Rectal smooth muscle tissue (tissue), 1 donor: ENCODE results near the gene ZBTB20.

Source experiments
- H3K27ac ChIP-seq: one replicate; pipeline ENCODE4 v1.7.0; 2013; ENCODE audit warnings: low read depth, low read length, inconsistent platforms
- H3K27me3 ChIP-seq: one replicate; pipeline ENCODE4 v1.7.0; 2013; ENCODE audit warnings: low read length; ENCODE audit not compliant: control insufficient read depth, insufficient read depth
- H3K36me3 ChIP-seq: one replicate; pipeline ENCODE4 v1.7.0; 2013; ENCODE audit warnings: low read length; ENCODE audit not compliant: control insufficient read depth, insufficient read depth
- H3K4me1 ChIP-seq: one replicate; pipeline ENCODE4 v1.7.0; 2013; ENCODE audit warnings: low read length; ENCODE audit not compliant: control insufficient read depth, insufficient read depth
- H3K4me3 ChIP-seq: one replicate; pipeline ENCODE4 v1.7.0; 2013; ENCODE audit warnings: low read length
- H3K9ac ChIP-seq: one replicate; pipeline ENCODE4 v1.7.0; 2013; ENCODE audit warnings: low read length

The ZBTB20 gene

GRCh38 chr3:114299421-114299820 is 847.7 kb downstream of the ZBTB20 start:
- Histone ChIP-seq H3K4me1 (no peaks in the 10 kb centered on the region), H3K36me3 (no peaks in the 10 kb centered on the region), H3K27ac (no peak overlapping the region), H3K9ac (no peak overlapping the region), H3K4me3 (no peak overlapping the region), H3K27me3 (no peaks in the 10 kb centered on the region)

- Histone ChIP-seq H3K4me1 (no peaks in the 10 kb centered on the region), H3K4me3 (no peak overlapping the region), H3K27me3 (no peaks in the 10 kb centered on the region), H3K9ac (no peak overlapping the region), H3K27ac (no peak overlapping the region), H3K36me3 (no peaks in the 10 kb centered on the region)
Observed at GRCh38 chr3:114295946-114296345, 851.1 kb downstream of the ZBTB20 start.

DNA sequence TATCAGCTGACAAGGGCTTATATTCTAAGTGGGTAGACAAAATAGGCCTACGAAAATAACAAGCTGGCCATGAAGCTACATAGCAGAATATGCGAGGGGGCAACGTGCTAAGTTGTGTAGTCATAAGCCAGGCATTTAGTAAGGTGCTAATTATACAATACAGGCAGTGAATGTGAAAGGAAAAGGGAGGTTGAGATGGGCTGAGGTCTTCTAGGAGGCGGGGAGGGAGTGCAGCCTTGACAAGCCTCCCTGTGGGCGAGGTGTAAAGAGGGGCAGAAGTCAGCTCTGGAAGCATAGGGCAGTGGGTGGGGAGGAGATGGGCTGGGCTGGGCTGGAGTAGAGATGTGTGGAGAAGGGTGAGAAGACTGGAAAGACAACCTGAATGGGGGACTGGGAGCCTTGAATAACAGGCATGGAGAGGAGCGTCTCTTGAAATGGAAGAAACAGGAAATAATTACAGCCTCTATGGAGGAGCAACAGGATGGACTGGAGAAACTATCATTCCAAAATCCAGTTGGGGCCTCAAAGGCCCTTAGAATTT is 852.1 kb downstream of the ZBTB20 start:
- Histone ChIP-seq H3K27me3 (no peaks in the 10 kb centered on the region), H3K9ac (no peak overlapping the region), H3K4me3 (no peak overlapping the region), H3K27ac (no peak overlapping the region), H3K36me3 (no peaks in the 10 kb centered on the region), H3K4me1 (no peaks in the 10 kb centered on the region)

GRCh38 chr3:114293838-114294535 is 853.1 kb downstream of the ZBTB20 start, which contains the start of gene TIGIT:
Gene TIGIT (plus strand): TSS chr3:114294028. CDS start chr3:114294062, 34 bp downstream.
- H3K27ac ChIP-seq: no peak within 1 kb of the TSS
- H3K4me1 ChIP-seq: no peaks in the 10 kb centered on the region
- H3K36me3 ChIP-seq: no peaks in the 10 kb centered on the region
- no peaks in the 10 kb centered on the region for H3K27me3 ChIP-seq
- no peak within 1 kb of the TSS for H3K9ac ChIP-seq
- no peak within 1 kb of the TSS for H3K4me3 ChIP-seq

- Histone ChIP-seq H3K36me3 (no peaks in the 10 kb centered on the region), H3K4me1 (no peaks in the 10 kb centered on the region), H3K27ac (no peak overlapping the region), H3K27me3 (no peaks in the 10 kb centered on the region), H3K9ac (no peak overlapping the region), H3K4me3 (peak overlapping the region; percentile 34)
Observed at GRCh38 chr3:114290911-114291901, 855.9 kb downstream of the ZBTB20 start.

- Histone ChIP-seq H3K4me1 (no peaks in the 10 kb centered on the region), H3K27me3 (no peaks in the 10 kb centered on the region), H3K36me3 (no peaks in the 10 kb centered on the region), H3K9ac (no peak overlapping the region), H3K4me3 (no peak overlapping the region), H3K27ac (no peak overlapping the region)
Observed at GRCh38 chr3:114286266-114286665, 860.8 kb downstream of the ZBTB20 start.

GRCh38 chr3:114285648-114286230 is 861.3 kb downstream of the ZBTB20 start:
- Histone ChIP-seq H3K4me1 (no peaks in the 10 kb centered on the region), H3K4me3 (no peak overlapping the region), H3K27me3 (no peaks in the 10 kb centered on the region), H3K27ac (no peak overlapping the region), H3K36me3 (no peaks in the 10 kb centered on the region), H3K9ac (no peak overlapping the region)

DNA sequence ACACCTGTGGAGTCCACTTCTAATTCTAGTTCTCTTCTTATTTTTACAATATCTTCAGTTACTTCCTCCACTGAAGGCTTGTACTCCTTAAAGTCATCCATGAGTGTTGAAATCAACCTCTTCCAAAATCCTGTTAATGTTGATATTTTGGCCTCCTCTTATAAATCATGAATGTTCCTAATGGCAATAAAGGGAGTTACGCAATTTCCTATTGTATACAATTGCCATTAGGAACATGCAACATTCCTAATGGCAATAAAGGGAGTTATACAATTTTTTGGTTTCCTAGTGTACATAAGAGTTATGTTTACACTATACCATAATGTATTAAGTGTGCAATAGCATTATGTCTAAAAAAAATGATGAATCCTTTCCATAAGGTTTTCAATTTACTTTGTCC is 862.4 kb downstream of the ZBTB20 start:
- Histone ChIP-seq H3K4me3 (no peak overlapping the region), H3K4me1 (no peaks in the 10 kb centered on the region), H3K27me3 (no peaks in the 10 kb centered on the region), H3K36me3 (no peaks in the 10 kb centered on the region), H3K27ac (no peak overlapping the region), H3K9ac (no peak overlapping the region)
